SHP77 (cell line): ENCODE measurements around the gene FSTL4.
"Not testable (repeated sequence)": the region's sequence is repeated elsewhere in the genome, so short reads cannot be mapped to it uniquely, and the experiment has no call there.

ENCODE experiments used
- DNase-seq, 2 experiments: peaks; one replicate each; lab custom pipeline; 2025; lab: John Stamatoyannopoulos, UW

Gene FSTL4

DNA sequence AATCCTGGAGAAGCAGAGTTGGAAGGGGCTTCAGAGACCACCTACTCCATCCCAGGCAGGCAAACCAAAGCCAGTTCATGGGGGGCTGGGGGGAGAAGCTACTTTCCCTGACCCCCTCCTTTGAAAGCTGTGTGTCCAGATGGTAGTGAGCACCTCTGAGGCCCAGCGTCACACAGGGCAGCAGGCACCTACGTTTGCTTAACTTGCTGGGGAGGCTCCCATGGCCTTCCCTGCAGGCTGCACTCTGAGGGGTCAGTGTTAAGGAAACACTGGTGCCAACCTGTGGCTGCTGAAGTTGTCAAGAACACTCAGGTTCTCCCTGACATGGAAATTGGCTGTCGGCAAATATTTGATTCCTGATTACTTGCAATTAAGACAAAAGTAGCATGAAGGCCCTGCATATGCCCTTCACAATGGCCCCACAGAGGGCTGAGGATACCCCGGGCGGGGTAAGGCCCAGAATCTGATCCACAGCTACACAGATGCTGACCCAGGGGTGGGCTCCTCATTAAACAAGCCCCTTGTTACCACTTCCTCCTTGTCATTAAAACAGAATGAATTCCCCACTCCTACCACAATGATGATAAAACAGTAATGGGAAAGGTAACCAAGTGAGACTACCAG is 208.5 kb downstream of the FSTL4 start:
- no peak for DNase-seq

DNA sequence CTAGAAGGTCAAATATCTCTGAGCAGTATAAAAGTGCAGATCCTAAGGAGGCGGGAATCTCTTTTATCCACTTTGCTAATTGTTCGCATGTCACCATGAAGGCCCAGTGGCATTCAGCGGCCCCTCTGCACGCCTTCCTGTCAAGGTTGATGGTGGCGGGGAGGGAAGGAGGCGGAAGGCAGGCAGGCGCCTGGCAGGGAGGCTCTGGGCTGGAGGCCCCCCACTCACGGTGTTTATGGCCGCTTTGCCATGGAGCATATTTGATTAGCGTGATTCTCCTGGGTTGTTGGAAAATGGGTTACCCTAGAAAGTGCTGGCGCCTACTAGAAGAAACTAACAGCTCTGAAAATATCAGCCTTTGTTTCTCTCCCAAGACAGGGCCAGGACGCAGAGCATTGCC is 209.6 kb downstream of the FSTL4 start:
- DNase-seq = no peak

DNA sequence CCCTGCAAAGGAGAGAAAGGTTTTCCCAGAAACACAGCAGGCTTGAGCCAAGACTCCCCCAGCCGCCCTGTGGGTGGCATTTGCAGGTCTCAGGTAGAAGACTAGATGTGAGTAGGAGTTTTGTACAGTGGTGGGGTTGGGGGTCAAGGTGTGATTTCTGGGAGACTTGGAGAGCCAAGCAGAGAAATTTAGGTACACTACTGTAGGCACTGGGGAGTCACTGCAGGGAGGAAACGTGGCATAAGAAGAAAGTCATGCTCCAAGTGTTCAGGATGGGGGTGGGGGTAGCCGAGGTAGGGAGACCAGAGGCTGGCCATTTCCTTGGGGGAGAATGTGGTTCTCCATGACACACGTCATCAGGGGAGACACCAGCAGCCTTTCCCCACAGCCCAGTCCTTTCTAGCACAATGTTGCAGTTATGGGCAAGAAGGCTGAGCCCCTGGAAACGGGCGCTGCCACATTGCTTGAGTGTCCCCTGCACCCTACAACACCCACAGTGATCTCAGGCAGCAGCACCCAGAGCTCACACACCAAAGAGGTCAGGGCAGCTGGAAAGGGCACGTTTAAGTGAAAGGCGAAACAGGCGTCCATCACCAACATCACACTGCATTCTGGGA is 210.5 kb downstream of the FSTL4 start:
- DNase-seq = no peak

DNA sequence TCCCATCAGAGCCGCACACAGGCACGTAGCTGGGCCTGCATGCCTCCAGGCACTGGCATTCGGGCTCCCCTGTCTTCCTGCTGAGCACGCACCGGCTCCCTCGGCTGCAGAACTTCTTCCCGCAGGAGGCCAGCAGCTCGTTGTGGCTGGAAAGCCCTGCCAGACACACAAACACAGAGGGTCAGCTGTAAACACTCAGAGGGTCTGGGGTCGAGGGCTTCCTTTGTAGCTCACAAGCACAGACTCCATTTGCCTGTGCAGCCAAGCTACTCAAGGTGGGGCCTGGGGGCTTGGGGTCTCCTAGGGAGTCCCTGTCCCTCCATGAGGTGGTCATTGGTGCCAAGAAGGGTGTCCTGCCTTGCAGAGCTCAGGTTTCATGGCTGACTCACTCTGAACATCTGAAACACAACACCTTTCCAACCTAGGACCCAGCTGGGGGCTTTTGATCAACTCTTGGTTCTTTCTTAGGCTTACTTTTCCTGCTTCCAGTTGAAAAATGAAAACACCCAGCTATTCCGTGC is 211.4 kb downstream of the FSTL4 start:
- no peak for DNase-seq

DNA sequence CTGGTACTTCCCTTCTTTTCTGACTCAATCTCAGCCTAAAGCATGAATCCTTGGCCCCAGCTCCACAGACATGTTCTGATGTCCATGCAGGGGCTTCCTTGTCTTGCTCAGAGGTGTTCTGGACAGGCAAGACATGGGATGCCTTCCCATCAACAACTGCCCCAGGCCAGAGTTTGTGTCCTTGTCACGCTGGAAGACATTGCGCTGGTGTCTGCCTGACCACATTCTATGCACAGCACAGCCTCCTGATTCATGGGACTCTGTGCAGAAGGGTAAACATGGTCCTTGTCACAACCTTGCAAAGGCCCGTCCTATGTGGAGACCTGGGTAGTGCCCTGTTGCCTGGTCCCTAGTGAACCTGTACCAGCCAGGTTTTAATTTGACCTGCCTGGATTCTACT is 212.2 kb downstream of the FSTL4 start:
- no peak for DNase-seq

DNA sequence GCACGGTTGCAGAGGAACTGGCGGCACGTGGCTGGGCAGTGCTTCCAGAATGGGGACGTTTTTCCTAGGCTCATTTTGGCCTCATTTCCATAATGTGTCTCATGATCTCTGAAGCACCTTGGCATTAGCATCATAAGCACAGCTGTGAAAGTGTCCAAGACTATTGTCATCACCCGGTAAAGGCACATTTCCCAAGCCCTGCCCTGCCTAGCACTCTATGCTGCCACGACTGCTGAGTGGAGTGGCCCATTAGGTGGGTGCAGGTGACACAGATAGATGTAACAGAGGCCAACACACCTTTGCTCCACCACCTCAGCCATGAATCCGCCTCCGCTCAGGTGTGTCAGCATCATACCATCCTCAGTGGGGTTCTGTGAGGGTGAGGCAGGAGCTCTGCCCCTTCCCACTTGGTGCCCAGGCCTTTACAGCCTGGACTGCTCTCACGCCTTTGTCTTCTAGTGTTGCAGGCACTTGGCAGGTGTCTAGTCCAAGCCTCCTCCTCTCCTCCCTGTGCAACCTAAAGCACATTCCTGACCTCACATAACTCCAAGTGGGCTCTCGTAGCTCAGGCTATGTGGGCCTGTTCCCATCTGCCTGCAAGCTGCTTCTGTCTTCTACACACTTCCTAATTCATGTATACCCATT is 213.0 kb downstream of the FSTL4 start:
- no peak for DNase-seq

DNA sequence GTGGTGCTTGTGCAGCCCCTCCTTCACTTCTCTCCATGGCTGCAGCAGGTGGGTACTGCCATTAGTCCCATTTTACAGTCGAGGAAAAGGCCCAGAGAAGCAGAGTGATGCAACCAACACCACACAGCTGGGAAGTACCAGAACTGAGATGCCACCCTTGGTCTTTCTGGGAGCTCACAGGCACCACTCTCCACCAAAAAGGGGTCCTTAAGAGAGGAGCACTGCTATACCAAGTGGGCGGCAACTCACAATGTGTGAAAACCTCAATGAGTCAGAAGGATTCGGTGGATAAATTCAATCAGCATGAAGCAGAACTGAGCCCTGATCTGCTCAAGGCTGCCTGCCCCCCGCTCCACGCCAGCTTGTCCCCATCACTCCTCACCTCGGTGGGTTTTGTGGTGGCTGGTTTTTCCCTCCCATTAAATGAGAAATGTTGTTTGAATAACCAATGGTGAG is 213.7 kb downstream of the FSTL4 start:
- no peak for DNase-seq

DNA sequence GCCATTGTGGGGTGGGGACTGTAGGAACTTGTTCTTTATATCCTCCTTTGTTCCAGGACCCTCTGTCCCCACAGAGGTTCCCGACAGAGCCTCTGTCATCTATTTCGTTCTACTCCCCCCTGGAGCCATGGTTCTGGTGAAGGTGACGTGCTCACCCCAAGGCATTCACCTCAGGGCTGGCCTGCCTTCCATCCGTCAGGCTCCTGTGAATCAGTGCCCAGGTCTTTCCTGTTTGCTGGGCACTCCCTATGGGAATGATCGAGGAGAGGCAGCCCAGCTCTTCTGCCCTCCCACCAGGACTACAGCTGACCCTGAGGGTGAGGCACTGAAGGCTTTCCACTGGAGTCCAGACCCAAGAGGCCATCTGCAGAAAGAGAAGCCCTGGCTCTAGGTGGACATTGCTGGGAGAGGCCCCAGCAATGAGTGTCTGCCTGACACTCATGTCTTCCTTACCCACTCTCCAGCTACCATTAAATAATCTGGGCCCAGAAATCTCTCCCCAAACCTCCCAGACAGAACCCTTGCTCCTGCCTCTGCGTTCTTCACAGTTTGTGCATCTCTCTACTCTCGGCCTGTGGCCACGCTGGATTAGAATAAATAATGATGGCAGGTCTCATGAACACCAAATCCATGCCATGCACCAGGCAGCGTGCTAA is 214.2 kb downstream of the FSTL4 start:
- DNase-seq = no peak

DNA sequence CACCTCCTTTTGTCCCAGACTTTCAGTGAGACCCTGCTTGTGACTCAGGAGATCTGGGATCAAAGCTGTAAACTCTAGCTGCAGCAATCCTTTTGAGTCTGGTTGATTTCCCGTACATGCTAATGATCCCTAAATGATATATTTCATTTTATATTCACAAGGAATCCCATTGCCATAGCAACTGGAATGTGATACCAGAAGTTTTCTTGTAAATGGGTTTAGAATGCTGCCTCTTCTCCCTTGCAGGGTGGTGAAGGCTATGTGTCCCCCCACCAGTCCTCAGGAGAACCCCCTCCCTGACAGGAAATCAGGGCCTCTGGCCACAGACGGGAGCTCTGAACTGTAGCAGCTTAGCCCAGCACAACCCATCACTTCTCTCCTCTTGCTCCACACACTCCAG is 215.0 kb downstream of the FSTL4 start:
- no peak for DNase-seq

DNA sequence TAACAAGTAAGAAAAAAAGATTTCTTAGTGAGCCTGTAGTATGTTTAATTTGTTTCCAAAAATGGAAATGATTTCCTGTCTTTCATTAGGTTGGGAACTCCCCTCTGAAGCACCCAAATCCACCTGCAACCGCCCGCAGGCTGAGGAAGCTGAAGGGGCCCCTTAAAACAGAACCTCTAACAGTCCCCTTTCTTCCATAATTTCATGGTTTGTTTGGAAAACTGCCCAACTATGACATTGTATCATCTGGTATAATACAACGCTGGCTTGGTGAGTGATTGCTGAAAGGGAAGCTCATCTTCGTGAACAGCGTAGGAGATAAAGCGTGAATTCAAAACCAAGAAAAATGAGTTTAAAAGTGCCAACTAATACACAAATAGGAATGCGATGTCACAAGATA is 215.5 kb downstream of the FSTL4 start:
- no peak for DNase-seq

DNA sequence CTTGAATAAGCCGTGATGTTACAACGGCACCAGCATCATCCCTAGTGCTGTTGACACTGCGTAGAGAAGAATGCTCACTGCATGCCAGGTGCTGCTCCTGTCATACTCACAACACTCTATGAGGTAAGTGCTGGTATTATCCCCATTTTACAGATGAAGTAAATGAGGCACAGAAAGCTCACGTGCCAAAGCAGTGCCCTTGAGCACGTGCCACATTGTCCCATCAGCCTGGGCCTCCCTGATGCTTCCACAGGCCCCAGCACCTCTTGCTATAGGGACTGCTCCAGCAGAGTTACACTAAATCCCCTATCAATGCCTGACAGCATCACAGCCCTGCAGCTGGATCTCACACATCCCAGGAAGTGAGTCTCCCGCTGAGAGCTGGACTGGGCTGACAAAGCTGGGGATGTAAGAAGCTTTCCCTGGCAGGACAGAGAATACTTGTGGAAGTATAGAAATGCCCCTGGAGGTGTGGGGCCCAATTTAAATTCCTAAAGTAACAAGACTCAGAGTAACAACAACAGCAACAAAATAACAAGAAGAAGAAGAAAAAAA is 216.1 kb downstream of the FSTL4 start:
- no peak for DNase-seq

DNA sequence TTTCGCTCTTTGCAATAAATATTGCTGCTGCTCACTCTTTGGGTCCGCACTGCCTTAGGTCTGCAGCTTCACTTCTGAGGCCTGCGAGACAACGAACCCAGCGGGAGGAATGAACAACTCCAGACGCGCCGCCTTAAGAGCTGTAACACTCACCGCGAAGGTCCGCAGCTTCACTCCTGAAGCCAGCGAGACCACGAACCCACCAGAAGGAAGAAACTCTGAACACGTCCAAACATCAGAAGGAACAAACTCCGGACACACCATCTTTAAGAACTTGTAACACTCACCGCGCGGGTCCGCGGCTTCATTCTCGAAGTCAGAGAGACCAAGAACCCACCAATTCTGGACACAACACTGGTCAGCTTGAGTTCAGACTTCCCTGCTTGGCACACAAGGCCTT is 217.1 kb downstream of the FSTL4 start:
- not testable (repeated sequence) for DNase-seq

DNA sequence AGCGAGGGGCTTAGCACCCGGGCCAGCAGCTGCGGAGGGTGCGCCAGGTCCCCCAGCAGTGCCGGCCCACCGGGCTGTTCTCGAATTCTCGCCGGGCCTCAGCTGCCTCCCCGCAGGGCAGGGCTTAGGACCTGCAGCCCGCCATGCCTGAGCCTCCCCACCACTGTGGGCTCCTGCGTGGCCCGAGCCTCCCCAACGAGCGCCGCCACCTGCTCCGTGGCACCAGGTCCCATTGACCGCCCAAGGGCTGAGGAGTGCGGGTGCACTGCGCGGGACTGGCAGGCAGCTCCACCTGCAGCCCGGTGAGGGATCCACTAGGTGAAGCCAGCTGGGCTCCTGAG is 217.9 kb downstream of the FSTL4 start:
- DNase-seq = not testable (repeated sequence)

DNA sequence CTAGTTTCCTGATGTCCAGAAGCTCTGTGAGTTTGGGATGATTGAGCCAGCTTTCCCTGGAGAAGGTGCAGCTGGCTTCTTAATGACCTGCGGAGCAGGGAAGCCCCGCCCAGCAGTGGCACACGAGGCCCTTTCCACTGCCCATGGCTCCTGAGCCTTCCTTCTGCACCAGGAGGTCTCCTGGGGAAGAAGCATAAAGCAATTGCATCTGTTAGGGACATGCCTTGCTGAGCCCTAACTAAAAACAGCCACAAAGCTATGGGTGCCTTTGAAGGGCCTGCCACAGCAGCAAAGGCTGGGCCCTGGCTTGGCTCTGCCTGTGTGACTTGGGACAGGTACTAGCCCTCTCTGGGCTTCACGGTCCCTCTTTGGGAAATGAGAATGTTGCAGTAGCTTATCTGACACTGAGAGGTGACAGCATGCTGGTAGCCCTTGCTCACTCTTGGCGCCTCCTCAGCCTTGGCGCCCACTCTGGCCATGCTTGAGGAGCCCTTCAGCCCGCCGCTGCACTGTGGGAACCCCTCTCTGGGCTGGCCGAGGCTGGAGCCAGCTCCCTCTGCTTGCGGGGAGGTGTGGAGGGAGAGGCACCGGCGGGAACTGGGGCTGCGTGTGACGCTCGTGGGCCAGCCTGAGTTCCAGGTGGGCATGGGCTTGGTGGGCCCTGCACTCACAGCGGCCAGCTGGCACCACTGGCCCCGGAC is 218.4 kb downstream of the FSTL4 start:
- DNase-seq = no peak

DNA sequence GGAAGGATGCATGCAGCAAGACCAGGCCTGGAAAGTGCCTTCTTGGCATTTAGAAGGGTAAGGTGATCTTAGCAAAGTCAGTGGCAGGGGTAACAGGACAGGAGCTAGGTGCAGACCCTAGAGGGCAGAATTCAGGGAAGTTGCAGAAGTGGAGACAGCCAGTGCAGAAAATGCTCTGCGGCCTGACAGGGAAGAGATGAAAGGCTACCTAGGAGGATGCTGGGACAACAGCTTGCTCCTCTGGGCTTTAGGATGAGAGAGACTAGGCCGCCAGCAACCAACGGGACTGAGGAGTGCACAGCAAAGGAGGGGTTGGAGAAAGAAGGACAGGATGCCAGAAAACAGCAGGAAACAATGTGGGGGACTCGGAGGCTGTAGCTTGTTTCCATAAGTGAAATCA is 219.9 kb downstream of the FSTL4 start:
- no peak for DNase-seq

DNA sequence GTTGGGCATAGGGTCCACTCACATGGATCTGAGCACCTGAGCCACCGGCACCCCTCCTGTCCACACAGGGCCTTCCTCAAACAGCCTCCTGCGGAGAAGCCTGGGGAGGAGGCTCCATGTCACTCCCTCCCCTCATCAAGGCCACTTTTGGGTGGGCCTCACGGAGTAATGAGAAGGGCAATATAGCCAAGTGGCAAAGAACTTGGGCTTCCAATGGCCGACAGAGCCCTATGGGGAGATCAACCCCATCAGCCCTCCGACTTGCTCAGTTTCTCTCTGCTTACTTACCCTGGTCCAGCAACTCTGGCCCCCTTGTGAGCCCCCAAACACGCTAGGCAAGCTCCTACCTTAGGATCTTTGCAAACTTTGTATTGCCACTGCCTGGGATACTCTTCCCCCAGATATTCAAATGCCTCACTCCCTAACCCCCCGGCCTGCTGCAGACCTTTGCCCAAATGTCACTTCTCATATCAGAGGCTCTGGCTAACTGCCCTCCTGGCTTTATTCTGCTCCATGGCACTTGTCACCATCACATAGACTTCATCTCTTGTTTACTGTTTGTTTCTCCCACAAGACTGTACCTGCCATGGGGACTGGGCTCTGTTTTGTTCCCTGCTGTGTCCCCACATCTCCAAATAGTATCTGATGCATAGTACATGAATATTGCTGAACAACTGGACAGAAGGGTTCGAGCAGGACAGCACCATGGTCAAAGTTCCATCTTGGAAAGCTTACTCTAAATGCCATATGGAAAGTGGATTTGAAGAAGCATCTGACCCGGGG is 220.8 kb downstream of the FSTL4 start:
- no peak for DNase-seq

DNA sequence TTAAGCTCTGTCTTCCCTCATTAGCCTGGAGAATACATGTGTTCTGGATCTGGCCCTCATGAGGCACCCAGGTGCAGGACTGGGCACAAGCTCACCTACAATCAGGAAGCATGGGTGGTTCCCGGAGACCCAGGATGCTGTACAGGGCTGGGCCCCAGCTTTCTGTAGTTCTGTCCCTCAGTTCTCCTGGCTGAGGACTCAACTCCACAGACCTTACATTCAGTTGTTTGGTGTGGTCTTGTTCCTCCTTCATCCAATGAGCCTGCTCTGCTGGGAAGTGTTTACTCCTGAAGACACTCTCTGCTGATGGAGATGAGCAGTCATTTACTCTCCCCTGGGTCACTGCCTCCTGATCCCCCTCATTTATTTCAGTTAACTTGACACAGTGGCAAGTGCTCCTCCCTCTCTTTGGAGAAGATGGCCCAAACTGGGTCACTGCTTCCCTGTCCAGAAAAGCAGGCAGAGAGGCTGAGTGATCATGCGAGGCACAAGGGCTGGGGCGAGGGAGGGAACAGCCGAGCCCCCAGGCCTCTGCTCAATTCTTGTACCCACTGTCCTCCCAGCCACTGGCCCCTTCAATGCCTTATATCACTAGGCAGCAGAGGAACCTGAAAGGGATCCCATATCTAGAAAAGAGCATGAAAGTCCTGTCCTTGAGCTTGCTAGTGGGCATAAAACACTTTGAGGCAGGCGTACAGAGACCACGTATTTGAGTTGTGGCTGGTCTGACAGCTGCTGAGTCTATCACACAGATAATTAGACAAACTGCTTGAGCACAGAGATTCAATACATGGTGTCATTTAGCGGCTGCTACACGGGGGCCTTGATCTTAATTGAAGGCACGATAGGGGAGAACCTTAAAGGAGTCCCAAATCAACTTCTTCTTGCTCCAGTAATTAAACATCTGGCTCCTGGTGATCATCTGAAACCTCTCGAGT is 221.7 kb downstream of the FSTL4 start:
- no peak for DNase-seq

DNA sequence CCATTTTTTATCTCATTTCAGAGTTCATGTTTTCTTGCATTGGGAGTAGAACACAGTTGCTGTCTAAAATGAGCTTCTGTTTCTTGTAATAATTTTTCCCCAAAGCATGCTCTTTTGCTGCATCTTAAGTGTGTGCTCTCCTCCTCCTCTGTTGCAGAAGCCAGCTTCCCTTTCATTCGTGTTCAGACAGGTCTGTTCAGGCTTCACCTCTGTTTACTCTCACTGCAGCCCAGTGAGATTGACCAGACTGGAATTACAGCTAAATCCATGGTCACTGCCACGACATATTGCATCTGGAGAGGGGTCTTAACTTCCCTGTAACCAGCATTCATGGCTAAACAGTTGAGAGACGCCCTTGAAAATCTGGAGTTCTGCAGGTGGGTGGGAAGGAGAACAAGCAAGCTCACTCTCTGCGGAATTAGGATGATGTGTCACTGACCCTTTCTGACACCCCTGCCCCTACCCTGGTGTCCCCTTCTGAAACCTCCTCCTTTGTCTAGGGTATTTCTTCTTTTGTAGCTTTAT is 223.2 kb downstream of the FSTL4 start:
- no peak for DNase-seq

DNA sequence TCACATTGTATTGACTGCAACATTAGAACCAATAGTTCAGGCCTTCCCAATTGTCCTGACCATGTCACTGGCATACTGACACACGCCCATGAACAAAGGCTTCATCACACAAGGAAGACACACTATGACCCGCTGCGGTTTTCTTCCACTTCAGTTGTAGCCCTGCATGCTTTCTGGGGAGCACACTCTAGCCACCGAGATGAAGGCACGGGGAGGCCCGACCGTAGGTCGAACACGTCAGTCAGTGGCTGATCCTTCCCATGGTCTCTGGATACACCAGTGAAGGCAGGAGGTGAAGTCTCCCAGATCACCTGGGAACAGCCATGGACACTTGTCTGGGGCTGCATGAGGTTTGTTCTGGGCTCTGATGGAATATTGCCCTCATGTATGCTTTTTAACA is 224.7 kb downstream of the FSTL4 start:
- no peak for DNase-seq

DNA sequence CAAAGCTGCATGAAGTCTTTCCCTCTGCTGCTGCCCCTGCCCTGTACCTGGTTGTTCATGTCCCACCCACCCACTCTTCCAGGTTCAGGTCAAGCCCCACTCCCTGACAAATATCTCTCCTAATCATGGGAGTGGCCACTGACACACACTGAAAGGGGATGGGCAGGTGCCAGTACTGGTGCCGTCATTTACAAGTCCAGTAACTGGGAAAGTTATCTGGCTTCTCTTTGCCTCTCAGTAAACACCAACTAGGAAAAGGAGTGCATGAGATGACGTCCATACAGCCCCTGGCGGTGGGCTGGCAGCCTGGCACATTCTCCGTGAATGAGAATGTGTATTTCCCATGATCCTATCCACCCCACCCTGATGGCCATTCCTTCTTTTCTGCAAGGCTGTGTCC is 225.2 kb downstream of the FSTL4 start:
- DNase-seq = no peak
